Measurements from ENCODE around the gene GSTO1. TPM values are rescaled to one million over a fixed set of nuclear protein-coding genes. Genes with fewer than 3 reads are reported as not detected.

Gene GSTO1
- total and polyA plus RNA-seq, 4 donors, result 47.2 to 244 (median 168) TPM

GRCh38 chr10:104303594-104304355 lies 49.1 kb downstream of the GSTO1 start:
- Histone ChIP-seq H3K27ac (ENCODE audit: low read depth in 1 of 2, low read length in 1 of 2) (peak overlapping the region in 1 of 2 donors; percentile 41), H3K27me3 (ENCODE audit: control insufficient read depth in 3 of 3, insufficient read depth in 3 of 3, low read length in 2 of 3) (no peaks in the 10 kb centered on the region), H3K9me3 (ENCODE audit: control insufficient read depth in 4 of 4, insufficient read depth in 3 of 4, low read length in 3 of 4) (no peaks in the 10 kb centered on the region), H3K4me3 (no peak overlapping the region), H3K36me3 (ENCODE audit: control insufficient read depth in 4 of 4, insufficient read depth in 4 of 4, low read length in 4 of 4) (no peaks in the 10 kb centered on the region), H3K4me1 (ENCODE audit: control insufficient read depth in 5 of 5, insufficient read depth in 5 of 5, low read length in 5 of 5) (peaks cover 0 to 27% (median 22%) of the 10 kb centered on the region in 5 donors), H3K9ac (ENCODE audit: insufficient read depth in 1 of 2, low read length in 2 of 2) (no peak overlapping the region)
- ATAC-seq (ENCODE audit: insufficient read depth, low FRiP score), result no peak
- no peak for DNase-seq
- 47 to 49% methylated on average over 2 of the region's 2 CpGs for WGBS, 2 donors
- TF ChIP-seq CTCF (IDR thresholded peaks at IDR 0.05; ENCODE audit: control extremely low read depth, extremely low read depth), result no peak

- Histone ChIP-seq H3K27ac (ENCODE audit: low read depth in 1 of 2, low read length in 1 of 2) (peak overlapping the region in 1 of 2 donors; percentile 41), H3K9me3 (ENCODE audit: control insufficient read depth in 4 of 4, insufficient read depth in 3 of 4, low read length in 3 of 4) (no peaks in the 10 kb centered on the region), H3K4me1 (ENCODE audit: control insufficient read depth in 5 of 5, insufficient read depth in 5 of 5, low read length in 5 of 5) (peaks cover 0 to 24% (median 19%) of the 10 kb centered on the region in 5 donors), H3K4me3 (no peak overlapping the region), H3K9ac (ENCODE audit: insufficient read depth in 1 of 2, low read length in 2 of 2) (no peak overlapping the region), H3K36me3 (ENCODE audit: control insufficient read depth in 4 of 4, insufficient read depth in 4 of 4, low read length in 4 of 4) (no peaks in the 10 kb centered on the region), H3K27me3 (ENCODE audit: control insufficient read depth in 3 of 3, insufficient read depth in 3 of 3, low read length in 2 of 3) (no peaks in the 10 kb centered on the region)
- no peak for TF ChIP-seq CTCF (IDR thresholded peaks at IDR 0.05; ENCODE audit: control extremely low read depth, extremely low read depth)
- DNase-seq (no peak), ATAC-seq (ENCODE audit: insufficient read depth, low FRiP score) (no peak)
- 91 to 93% methylated on average over 4 of the region's 4 CpGs for WGBS, 2 donors
These were observed 49.7 kb downstream of the GSTO1 start for GRCh38 chr10:104304356-104304745.

- Histone ChIP-seq H3K9me3 (ENCODE audit: control insufficient read depth in 4 of 4, insufficient read depth in 3 of 4, low read length in 3 of 4) (no peaks in the 10 kb centered on the region), H3K4me1 (ENCODE audit: control insufficient read depth in 5 of 5, insufficient read depth in 5 of 5, low read length in 5 of 5) (peaks cover 0 to 22% (median 13%) of the 10 kb centered on the region in 5 donors), H3K4me3 (no peak overlapping the region), H3K27ac (ENCODE audit: low read depth in 1 of 2, low read length in 1 of 2) (peak overlapping the region; percentile 18 to 70), H3K27me3 (ENCODE audit: control insufficient read depth in 3 of 3, insufficient read depth in 3 of 3, low read length in 2 of 3) (no peaks in the 10 kb centered on the region), H3K36me3 (ENCODE audit: control insufficient read depth in 4 of 4, insufficient read depth in 4 of 4, low read length in 4 of 4) (no peaks in the 10 kb centered on the region), H3K9ac (ENCODE audit: insufficient read depth in 1 of 2, low read length in 2 of 2) (no peak overlapping the region)
- no peak for TF ChIP-seq CTCF (IDR thresholded peaks at IDR 0.05; ENCODE audit: control extremely low read depth, extremely low read depth)
- ATAC-seq (ENCODE audit: insufficient read depth, low FRiP score) (no peak), DNase-seq (no peak)
- WGBS, 2 donors, result 67 to 82% methylated on average over 8 of the region's 8 CpGs
These were observed 50.2 kb downstream of the GSTO1 start for GRCh38 chr10:104304927-104305326.

Data from lung (tissue), 12 donors.